ENCODE data around the gene C16orf54. TPM values are rescaled to one million over a fixed set of nuclear protein-coding genes. Genes with fewer than 3 reads are reported as not detected.
"Not testable (repeated sequence)": the region's sequence is repeated elsewhere in the genome, so short reads cannot be mapped to it uniquely, and the experiment has no call there.

Gene C16orf54
- total RNA-seq, 2 experiments from 2014 or later: 22.2 to 22.4 TPM

DNA sequence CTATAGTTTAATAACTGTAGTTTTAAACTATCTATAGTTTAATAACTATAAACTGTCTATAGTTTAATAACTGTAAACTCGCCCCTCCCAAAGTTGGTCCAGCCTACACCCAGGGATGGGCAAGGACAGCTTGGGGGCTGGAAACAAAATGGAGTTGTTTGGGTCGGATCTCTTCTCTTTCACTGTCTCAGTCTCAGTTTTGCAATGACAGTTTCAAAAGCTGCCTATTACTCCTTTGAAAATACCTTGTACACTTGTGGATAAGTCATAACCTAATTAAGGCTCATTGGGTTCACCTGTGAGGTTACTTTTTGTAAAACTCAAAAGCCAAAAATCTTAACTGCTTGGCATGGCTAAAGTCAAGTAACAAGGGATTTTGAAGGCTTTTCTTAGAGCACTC, 31.4 kb downstream of the C16orf54 start:
- intact Hi-C loops (cut with micrococcal nuclease): no loop called here
- ATAC-seq: no peak
- H3K36me3 Mint-ChIP-seq (ENCODE audit: low read depth): no peaks in the 10 kb centered on the region
- DNase-seq: no peak
- H3K27ac Mint-ChIP-seq: no peak overlapping the region
- H3K27me3 Mint-ChIP-seq: no peaks in the 10 kb centered on the region
- peaks cover 14% of the 10 kb centered on the region for H3K4me1 Mint-ChIP-seq (ENCODE audit: low read depth)
- H3K9me3 Mint-ChIP-seq: no peaks in the 10 kb centered on the region
- CTCF ChIA-PET: interaction anchor here (1.3 to 2.4 kb wide), 6 partner anchors 9 to 134 kb away, joined by 3 to 11 read pairs (median 6); no protein-coding TSS in a partner anchor
- POLR2A ChIA-PET: interaction anchor here (0.6 to 2.6 kb wide), 6 partner anchors 10 to 76 kb away, joined by 3 to 7 read pairs (median 4); partner anchors contain the start of gene KIF22
- no peak overlapping the region for H3K4me3 Mint-ChIP-seq
- TF ChIP-seq CTCF (IDR thresholded peaks at IDR 0.05): no peak

DNA sequence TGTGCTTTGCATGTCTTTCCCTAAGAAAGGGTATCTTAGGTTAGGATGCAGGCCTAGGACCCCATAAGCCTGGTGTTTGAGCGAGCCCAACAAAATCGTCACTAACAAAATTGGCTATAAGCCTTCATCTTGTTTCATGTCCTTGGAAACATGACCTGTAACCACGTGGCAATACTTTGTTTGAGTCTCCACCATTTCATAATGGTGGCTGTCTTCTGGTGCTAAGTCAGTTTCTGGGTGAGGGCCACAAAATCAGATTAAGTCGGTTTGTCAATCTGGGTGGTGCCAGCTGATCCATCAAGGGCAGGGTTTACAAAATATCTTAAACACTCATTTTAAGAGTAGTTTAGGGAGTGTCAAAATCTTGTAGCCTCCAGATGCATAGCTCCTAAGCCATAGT, 33.0 kb downstream of the C16orf54 start:
- ChIA-PET POLR2A (interaction anchor here (2.3 to 2.6 kb wide), 2 partner anchors 12 to 78 kb away, joined by 7 read pairs; partner anchors contain the start of gene KIF22), CTCF (interaction anchor here (0.8 to 2.4 kb wide), 8 partner anchors 9 to 103 kb away, joined by 3 to 12 read pairs (median 4); partner anchors contain the start of genes KIF22 and PAGR1)
- ATAC-seq: no peak
- intact Hi-C loops (cut with micrococcal nuclease): no loop called here
- no peaks in the 10 kb centered on the region for H3K27me3 Mint-ChIP-seq
- H3K27ac Mint-ChIP-seq: no peak overlapping the region
- H3K36me3 Mint-ChIP-seq (ENCODE audit: low read depth): no peaks in the 10 kb centered on the region
- DNase-seq: peak; percentile 20
- H3K9me3 Mint-ChIP-seq: no peaks in the 10 kb centered on the region
- peaks cover 14% of the 10 kb centered on the region for H3K4me1 Mint-ChIP-seq (ENCODE audit: low read depth)
- TF ChIP-seq CTCF (IDR thresholded peaks at IDR 0.05): no peak
- H3K4me3 Mint-ChIP-seq: no peak overlapping the region

- H3K4me1 Mint-ChIP-seq (ENCODE audit: low read depth): peaks cover 14% of the 10 kb centered on the region
- H3K27ac Mint-ChIP-seq: no peak overlapping the region
- TF ChIP-seq CTCF (IDR thresholded peaks at IDR 0.05): peak; percentile 81
- ATAC-seq (peak; percentile 93), DNase-seq (peak; percentile 53)
- no peak overlapping the region for H3K4me3 Mint-ChIP-seq
- no peaks in the 10 kb centered on the region for H3K27me3 Mint-ChIP-seq
- no peaks in the 10 kb centered on the region for H3K36me3 Mint-ChIP-seq (ENCODE audit: low read depth)
- intact Hi-C loops (cut with micrococcal nuclease): no loop called here
- ChIA-PET CTCF (interaction anchor here (1.0 to 1.9 kb wide), 6 partner anchors 10 to 137 kb away, joined by 3 to 19 read pairs (median 3); no protein-coding TSS in a partner anchor), POLR2A (interaction anchor here (0.8 kb wide), 1 partner anchor 97 kb away, joined by 3 read pairs; no protein-coding TSS in a partner anchor)
- no peaks in the 10 kb centered on the region for H3K9me3 Mint-ChIP-seq
Measured at GRCh38 chr16:29710227-29711219, 35.3 kb downstream of the C16orf54 start.

DNA sequence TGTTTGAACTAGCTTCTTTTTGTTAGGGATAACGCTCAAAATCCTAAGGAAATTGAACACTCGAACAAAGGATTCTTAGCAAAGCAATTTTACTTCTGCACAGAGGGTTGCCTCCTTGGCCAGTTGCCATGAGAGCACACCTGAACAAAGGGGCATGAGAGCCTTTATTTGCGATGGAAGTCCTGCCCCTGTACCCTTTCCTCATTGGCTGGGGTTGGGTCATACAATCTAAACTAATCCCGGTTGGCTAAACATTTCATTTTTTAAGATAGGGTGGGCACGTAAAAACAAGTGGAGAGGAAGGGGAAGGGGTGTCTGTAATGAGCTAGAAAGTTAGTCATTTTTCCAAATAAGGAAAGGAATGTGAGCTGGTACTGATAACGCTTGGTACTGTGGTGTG, 36.1 kb downstream of the C16orf54 start:
- DNase-seq; H3K9me3 Mint-ChIP-seq; ATAC-seq; H3K27me3 Mint-ChIP-seq; H3K36me3 Mint-ChIP-seq (ENCODE audit: low read depth); H3K4me3 Mint-ChIP-seq; H3K27ac Mint-ChIP-seq: not testable (repeated sequence)
- H3K4me1 Mint-ChIP-seq (ENCODE audit: low read depth): peaks cover 14% of the 10 kb centered on the region
- intact Hi-C loops (cut with micrococcal nuclease): loop anchor here (10.0 kb wide), 3 partner anchors 75 to 315 kb away; partner anchors contain the start of genes C16orf92, PAGR1 and PRRT2
- POLR2A ChIA-PET: interaction anchor here (0.8 kb wide), 1 partner anchor 98 kb away, joined by 3 read pairs; no protein-coding TSS in a partner anchor
- CTCF ChIA-PET: interaction anchor here (0.9 to 1.9 kb wide), 3 partner anchors 10 to 56 kb away, joined by 3 to 19 read pairs (median 4); no protein-coding TSS in a partner anchor

DNA sequence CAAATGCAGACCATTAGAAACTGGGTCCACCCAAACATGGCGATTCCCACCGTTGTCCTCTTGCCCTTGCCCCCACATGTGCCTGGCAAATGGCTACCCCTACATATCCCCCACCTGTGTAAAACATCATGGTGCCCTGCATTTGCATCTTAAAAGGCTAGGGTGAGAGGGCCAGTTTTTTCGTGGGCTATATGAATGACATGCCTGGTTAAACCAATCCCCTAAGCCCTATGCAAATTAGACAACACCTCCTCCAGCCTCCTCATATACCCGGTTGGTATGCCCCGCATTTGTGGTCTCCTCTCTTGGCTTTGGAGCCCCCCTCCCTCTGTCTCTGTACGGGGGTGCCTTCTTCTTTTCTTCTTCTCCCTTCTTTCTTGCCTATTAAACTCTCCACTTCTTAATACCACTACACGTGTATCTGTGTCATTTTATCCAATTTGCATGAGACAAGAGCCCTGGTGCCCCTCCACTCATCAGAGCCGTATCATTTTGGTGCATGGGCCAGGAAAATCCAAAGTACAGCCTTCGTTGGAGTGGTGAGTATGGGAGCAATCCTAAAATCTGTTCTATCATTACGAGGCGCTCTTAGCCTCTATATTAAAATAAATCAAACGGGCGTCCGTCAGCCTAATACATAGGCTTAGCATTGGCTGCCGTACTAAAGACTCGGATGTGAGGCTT, 36.7 kb downstream of the C16orf54 start:
- Mint-ChIP-seq H3K27me3 (no peaks in the 10 kb centered on the region), H3K4me3 (no peak overlapping the region), H3K4me1 (ENCODE audit: low read depth) (peaks cover 14% of the 10 kb centered on the region), H3K36me3 (ENCODE audit: low read depth) (no peaks in the 10 kb centered on the region), H3K9me3 (no peaks in the 10 kb centered on the region), H3K27ac (no peak overlapping the region)
- intact Hi-C loops (cut with micrococcal nuclease): loop anchor here (10.0 kb wide), 3 partner anchors 76 to 316 kb away; partner anchors contain the start of genes C16orf92, PAGR1 and PRRT2
- ChIA-PET POLR2A (no interaction called here), CTCF (interaction anchor here (0.9 to 1.9 kb wide), 2 partner anchors 9 to 20 kb away, joined by 3 to 19 read pairs; no protein-coding TSS in a partner anchor)
- no peak for DNase-seq
- TF ChIP-seq CTCF (IDR thresholded peaks at IDR 0.05): no peak
- no peak for ATAC-seq

GRCh38 chr16:29707160-29707559, 38.6 kb downstream of the C16orf54 start:
- ATAC-seq; H3K27ac Mint-ChIP-seq; CTCF ChIA-PET; H3K36me3 Mint-ChIP-seq (ENCODE audit: low read depth); H3K27me3 Mint-ChIP-seq; DNase-seq; H3K9me3 Mint-ChIP-seq; H3K4me3 Mint-ChIP-seq: not testable (repeated sequence)
- POLR2A ChIA-PET: interaction anchor here (1.3 kb wide), 1 partner anchor 9 kb away, joined by 3 read pairs; no protein-coding TSS in a partner anchor
- intact Hi-C loops (cut with micrococcal nuclease): loop anchor here (10.0 kb wide), 3 partner anchors 78 to 318 kb away; partner anchors contain the start of genes C16orf92, PAGR1 and PRRT2
- peaks cover 26% of the 10 kb centered on the region for H3K4me1 Mint-ChIP-seq (ENCODE audit: low read depth)
